Gastroesophageal sphincter (tissue), 4 donors: ENCODE measurements around the gene PDZRN4. TPM values are rescaled to one million over a fixed set of nuclear protein-coding genes. Genes with fewer than 3 reads are reported as not detected.

Experiments used
- ATAC-seq: fragments of 150-250 bp; one replicate; pipeline ENCODE4 v1.9.1; 2016; ENCODE audit warnings: mild to moderate bottlenecking, moderate library complexity
- H3K27ac ChIP-seq, 4 donors: fragments of 200-600 bp; sonication (generic) in 3 of 4; 1 replicate in 3 of 4; 2 replicates in 1 of 4; pipeline ENCODE4 v1.5.1; 2016 to 2019
- H3K27me3 ChIP-seq: fragments of 200-600 bp; sonication (generic); one replicate; pipeline ENCODE4 v1.5.1; 2019
- H3K36me3 ChIP-seq, 2 donors: fragments of 200-600 bp; sonication (generic); one replicate each; pipeline ENCODE4 v1.5.1; 2019; ENCODE audit warnings: control low read depth in 1 of 2
- H3K4me1 ChIP-seq, 3 donors: fragments of 200-600 bp; sonication (generic); 1 replicate in 2 of 3; 2 replicates in 1 of 3; pipeline ENCODE4 v1.5.1; 2016 to 2019; ENCODE audit warnings: control low read depth in 2 of 3
- H3K4me3 ChIP-seq, 2 donors: fragments of 200-600 bp; sonication (generic); one replicate each; pipeline ENCODE4 v1.5.1; 2019; ENCODE audit warnings: mild to moderate bottlenecking in 1 of 2, moderate library complexity in 1 of 2
- H3K9me3 ChIP-seq, 3 donors: fragments of 200-600 bp; sonication (generic); one replicate each; pipeline ENCODE4 v1.5.1; 2017 to 2019; ENCODE audit warnings: control low read depth in 2 of 3
- EP300 ChIP-seq: sonication (generic); formaldehyde crosslinking; IDR thresholded peaks from one replicate; pipeline ENCODE4 v1.6.1; 2017; ENCODE audit warnings: antibody characterized with exemption, mild to moderate bottlenecking
- POLR2A ChIP-seq, 2 donors: fragments of 450-650 bp; IDR thresholded peaks; one replicate each; pipeline ENCODE4 v1.6.1; 2017; ENCODE audit warnings: antibody characterized with exemption in 2 of 2, mild to moderate bottlenecking in 2 of 2, moderate library complexity in 1 of 2
- POLR2AphosphoS5 ChIP-seq: sonication (generic); formaldehyde crosslinking; IDR thresholded peaks from one replicate; pipeline ENCODE4 v1.6.1; 2017; ENCODE audit warnings: antibody characterized with exemption
- WGBS, 2 donors: methylation state at CpG; one replicate each; pipeline ENCODE4 v1.1.5; 2018; ENCODE audit warnings: low coverage in 1 of 2; 5-methylcytosine and 5-hydroxymethylcytosine counted together
- total RNA-seq, 4 donors: library from RNA; depleted of rRNA; stranded (reverse); fragments of >200 nt; gene quantifications; one replicate each; pipeline ENCODE4 v1.1.0, GENCODE V29; 2016
- TF ChIP-seq, protein P1 (sequence below), 4 experiments: fragments of 200-600 bp in 2 of 4; fragments of 450-650 bp in 2 of 4; sonication (generic) in 1 of 4; IDR thresholded peaks; one replicate each; pipeline ENCODE4 v1.5.1; 2017 to 2019; ENCODE audit warnings: antibody characterized with exemption in 4 of 4, mild to moderate bottlenecking in 2 of 4, moderate library complexity in 2 of 4

The PDZRN4 gene
- total RNA-seq, 4 donors from 2014 or later = 32.0 to 87.8 (median 50.8) TPM

DNA sequence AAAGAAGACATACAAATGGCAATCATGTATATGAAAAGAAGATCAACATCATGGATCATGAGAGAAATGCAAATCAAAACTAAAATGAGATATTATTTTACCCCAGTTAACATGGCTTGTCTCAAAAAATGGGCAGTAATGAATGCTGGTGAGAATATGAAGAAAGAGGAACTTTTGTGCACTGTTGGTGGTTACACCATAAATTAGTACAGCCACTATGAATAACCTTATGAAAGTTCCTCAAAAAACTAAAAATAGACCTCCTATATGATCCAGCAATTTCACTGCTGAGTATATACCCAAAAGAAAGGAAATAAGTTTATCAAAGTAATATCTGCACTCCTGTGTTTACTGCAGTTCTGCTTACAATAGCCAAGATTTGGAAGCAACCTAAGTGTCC lies 151.7 kb downstream of the PDZRN4 start:
- Histone ChIP-seq H3K27me3 (no peaks in the 10 kb centered on the region), H3K27ac (no peak overlapping the region), H3K9me3 (no peaks in the 10 kb centered on the region), H3K4me3 (no peak overlapping the region), H3K36me3 (no peaks in the 10 kb centered on the region), H3K4me1 (no peaks in the 10 kb centered on the region)
- TF ChIP-seq POLR2A (IDR thresholded peaks at IDR 0.05) (no peak), POLR2AphosphoS5 (no peak), EP300 (no peak)
- TF ChIP-seq, protein P1, sequence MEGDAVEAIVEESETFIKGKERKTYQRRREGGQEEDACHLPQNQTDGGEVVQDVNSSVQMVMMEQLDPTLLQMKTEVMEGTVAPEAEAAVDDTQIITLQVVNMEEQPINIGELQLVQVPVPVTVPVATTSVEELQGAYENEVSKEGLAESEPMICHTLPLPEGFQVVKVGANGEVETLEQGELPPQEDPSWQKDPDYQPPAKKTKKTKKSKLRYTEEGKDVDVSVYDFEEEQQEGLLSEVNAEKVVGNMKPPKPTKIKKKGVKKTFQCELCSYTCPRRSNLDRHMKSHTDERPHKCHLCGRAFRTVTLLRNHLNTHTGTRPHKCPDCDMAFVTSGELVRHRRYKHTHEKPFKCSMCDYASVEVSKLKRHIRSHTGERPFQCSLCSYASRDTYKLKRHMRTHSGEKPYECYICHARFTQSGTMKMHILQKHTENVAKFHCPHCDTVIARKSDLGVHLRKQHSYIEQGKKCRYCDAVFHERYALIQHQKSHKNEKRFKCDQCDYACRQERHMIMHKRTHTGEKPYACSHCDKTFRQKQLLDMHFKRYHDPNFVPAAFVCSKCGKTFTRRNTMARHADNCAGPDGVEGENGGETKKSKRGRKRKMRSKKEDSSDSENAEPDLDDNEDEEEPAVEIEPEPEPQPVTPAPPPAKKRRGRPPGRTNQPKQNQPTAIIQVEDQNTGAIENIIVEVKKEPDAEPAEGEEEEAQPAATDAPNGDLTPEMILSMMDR (IDR thresholded peaks at IDR 0.05) = no peak
- no peak for ATAC-seq

DNA sequence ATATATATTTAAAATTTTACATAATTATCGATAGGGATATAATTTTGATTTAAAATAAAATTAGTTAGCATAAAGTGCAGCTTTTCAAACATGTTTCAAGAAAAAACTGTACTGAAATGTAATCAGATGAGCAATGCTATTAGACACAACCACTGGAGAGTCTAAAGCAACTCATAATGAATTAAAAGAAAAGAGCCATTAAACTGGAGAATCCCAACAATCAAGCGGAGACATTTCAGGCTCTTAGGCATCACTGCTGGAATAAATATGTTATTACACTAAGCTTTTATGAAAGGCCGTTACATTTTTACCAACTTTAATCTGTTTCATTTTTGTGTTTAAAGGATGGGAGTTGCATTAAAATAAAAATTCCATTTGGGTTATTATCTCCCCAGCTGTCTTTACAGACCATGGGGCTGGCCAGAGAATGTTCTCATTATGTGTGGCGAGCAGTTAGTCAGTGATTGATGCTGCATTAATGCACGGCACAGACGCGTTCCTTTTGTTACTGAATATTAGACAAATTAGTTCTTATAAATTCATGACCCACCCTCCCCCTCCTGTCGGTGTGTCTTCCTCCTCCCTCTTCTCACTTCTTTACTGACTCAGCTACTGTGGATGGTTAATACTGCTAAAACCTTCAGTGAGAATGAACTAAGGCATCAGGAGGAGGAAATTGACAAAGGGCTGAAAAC lies 156.8 kb downstream of the PDZRN4 start:
- TF ChIP-seq POLR2A (IDR thresholded peaks at IDR 0.05) (no peak), EP300 (no peak), POLR2AphosphoS5 (no peak)
- TF ChIP-seq, protein P1 (IDR thresholded peaks at IDR 0.05) = no peak
- ATAC-seq = no peak
- 23 to 26% methylated on average over 8 of the region's 8 CpGs for WGBS, 2 donors
- Histone ChIP-seq H3K9me3 (no peaks in the 10 kb centered on the region), H3K36me3 (no peaks in the 10 kb centered on the region), H3K27me3 (no peaks in the 10 kb centered on the region), H3K4me1 (peaks cover 0 to 6% (median 0%) of the 10 kb centered on the region in 3 donors), H3K4me3 (no peak overlapping the region), H3K27ac (no peak overlapping the region)

DNA sequence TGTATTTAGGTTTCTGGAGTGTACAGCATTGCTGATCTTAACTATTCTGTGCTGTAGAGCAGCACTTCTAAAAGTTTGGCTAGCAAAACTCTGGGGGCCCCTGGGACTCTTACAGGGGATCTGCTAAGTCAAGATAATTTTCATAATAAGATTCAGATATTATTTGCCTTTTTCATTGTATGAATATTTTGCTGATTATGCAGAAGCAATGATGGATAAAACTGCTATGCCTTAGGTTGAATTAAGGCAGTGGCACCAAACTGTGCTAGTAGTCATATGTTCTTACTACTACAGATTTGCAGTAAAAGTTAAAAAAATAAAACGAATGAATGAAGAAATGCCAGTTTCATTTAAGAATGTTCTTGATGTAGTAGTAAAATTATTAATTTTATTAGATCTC lies 160.1 kb downstream of the PDZRN4 start:
- Histone ChIP-seq H3K27me3 (no peaks in the 10 kb centered on the region), H3K36me3 (no peaks in the 10 kb centered on the region), H3K9me3 (no peaks in the 10 kb centered on the region), H3K4me3 (no peak overlapping the region), H3K27ac (no peak overlapping the region), H3K4me1 (peaks cover 0 to 6% (median 0%) of the 10 kb centered on the region in 3 donors)
- no peak for ATAC-seq
- WGBS, 2 donors = 92 to 100% methylated on average over 1 of the region's 1 CpG
- TF ChIP-seq EP300 = no peak
- TF ChIP-seq POLR2AphosphoS5 = no peak
- TF ChIP-seq, protein P1 (IDR thresholded peaks at IDR 0.05) = no peak
- TF ChIP-seq POLR2A (IDR thresholded peaks at IDR 0.05) = no peak

DNA sequence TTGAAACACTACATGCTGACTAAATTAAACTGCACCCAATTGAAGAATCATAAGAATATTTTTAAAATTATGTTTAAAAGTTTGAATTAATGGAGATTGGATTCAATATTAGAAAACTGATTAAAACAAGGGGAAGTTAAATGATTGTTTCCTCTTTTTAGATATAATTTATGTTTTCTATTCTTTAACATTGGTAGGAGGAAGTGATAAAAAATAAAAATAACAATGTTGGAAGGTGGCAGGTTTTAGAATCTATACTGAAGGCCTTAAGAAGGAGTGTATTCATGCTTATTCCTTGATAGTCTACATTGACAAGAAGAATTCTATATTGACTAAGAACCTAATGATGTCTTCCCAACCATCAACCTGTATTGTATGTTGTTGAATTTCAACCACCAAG lies 168.1 kb downstream of the PDZRN4 start:
- no peak for TF ChIP-seq EP300
- no peak for TF ChIP-seq POLR2AphosphoS5
- TF ChIP-seq POLR2A (IDR thresholded peaks at IDR 0.05) = no peak
- TF ChIP-seq, protein P1 (IDR thresholded peaks at IDR 0.05) = no peak
- no peak overlapping the region for H3K4me3 ChIP-seq
- no peak for ATAC-seq

DNA sequence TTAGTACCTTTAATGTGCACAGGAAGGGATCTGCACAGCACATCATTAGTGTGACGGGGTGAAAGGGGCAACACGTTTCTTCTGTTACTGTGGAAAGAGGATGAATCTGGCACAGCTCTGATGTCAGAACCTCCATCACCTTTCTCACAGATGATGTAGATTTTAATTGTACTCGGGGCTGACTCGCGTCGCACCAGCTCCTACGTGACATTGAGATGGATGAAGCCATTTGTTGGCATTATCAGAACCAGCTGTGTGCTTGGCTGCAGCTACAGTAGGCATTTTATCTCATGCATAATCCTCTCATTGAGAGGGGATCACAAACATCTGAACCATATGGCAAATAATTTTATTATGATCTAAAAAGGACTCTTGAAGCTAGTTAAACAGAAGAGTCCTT lies 173.6 kb downstream of the PDZRN4 start:
- Histone ChIP-seq H3K27ac (no peak overlapping the region), H3K36me3 (no peaks in the 10 kb centered on the region), H3K9me3 (no peaks in the 10 kb centered on the region), H3K27me3 (no peaks in the 10 kb centered on the region), H3K4me3 (no peak overlapping the region), H3K4me1 (peaks cover 0 to 4% (median 0%) of the 10 kb centered on the region in 3 donors)
- 55 to 73% methylated on average over 2 to 7 of the region's 7 CpGs for WGBS, 2 donors
- TF ChIP-seq POLR2A (IDR thresholded peaks at IDR 0.05) = no peak
- no peak for TF ChIP-seq POLR2AphosphoS5
- TF ChIP-seq, protein P1 (IDR thresholded peaks at IDR 0.05) = no peak
- TF ChIP-seq EP300 = no peak
- ATAC-seq = no peak

More for the DNA sequence above, 168.1 kb downstream of the PDZRN4 start:
- Histone ChIP-seq H3K4me1 (no peaks in the 10 kb centered on the region), H3K9me3 (no peaks in the 10 kb centered on the region), H3K36me3 (no peaks in the 10 kb centered on the region), H3K27me3 (no peaks in the 10 kb centered on the region), H3K27ac (no peak overlapping the region)
